Astrocyte (in vitro differentiated cells and primary cell): ENCODE data around the gene CES2.

Source experiments
- CTCF ChIP-seq: IDR thresholded peaks from 2 replicates; pipeline ENCODE4 v1.5.1; 2011; ENCODE audit warnings: low read depth, mild to moderate bottlenecking, inconsistent platforms, low read length, moderate library complexity; ENCODE audit not compliant: insufficient read depth
- EZH2 ChIP-seq: IDR thresholded peaks from 2 replicates; pipeline ENCODE4 v1.6.1; 2012; ENCODE audit warnings: mild to moderate bottlenecking, low read length, inconsistent platforms; ENCODE audit not compliant: insufficient read depth

GRCh38 chr16:66905633-66906539 is 29.4 kb upstream of the CES2 start:
- TF ChIP-seq CTCF = no peak
- no peak for TF ChIP-seq EZH2
